GM18526 (cell line): ENCODE results near the gene MAPK11.
A peak's percentile ranks its signal among the peaks of the same experiment; 100 is the strongest.

Experiments
- POLR2A ChIP-seq: IDR thresholded peaks from 3 replicates; pipeline ENCODE4 v1.6.1; 2011; ENCODE audit not compliant: insufficient read length; ENCODE audit errors: extremely low read depth

MAPK11 gene

GRCh38 chr22:50311606-50312351 lies 41.6 kb upstream of the MAPK11 start:
- TF ChIP-seq POLR2A, result no peak

DNA sequence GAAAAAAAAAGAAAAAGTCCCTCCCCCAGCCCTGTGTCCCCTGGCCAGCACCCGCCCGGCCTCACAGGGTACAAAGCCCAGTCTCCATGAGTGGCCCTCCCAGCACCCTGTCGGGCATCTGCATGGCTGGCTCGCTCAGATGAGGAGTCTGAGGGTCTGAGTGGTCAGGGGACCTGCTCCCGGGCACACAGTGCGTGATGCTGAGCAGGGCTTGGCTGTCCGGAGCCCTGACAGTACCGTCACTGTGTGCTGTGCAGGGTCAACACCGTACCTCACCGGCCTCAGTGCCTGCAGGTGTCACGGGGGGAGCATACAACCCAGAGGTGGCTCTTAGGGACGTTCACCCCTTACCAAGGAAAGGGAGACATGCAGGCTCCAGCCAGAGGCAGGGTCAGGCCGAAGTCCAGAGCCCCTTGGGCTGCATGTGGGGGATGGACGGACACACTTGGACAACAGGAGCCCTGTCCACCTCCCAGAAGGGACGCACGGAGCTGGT lies 40.8 kb upstream of the MAPK11 start:
- no peak for TF ChIP-seq POLR2A

- TF ChIP-seq POLR2A, result no peak
Measured at GRCh38 chr22:50310031-50310722, 40.0 kb upstream of the MAPK11 start.

DNA sequence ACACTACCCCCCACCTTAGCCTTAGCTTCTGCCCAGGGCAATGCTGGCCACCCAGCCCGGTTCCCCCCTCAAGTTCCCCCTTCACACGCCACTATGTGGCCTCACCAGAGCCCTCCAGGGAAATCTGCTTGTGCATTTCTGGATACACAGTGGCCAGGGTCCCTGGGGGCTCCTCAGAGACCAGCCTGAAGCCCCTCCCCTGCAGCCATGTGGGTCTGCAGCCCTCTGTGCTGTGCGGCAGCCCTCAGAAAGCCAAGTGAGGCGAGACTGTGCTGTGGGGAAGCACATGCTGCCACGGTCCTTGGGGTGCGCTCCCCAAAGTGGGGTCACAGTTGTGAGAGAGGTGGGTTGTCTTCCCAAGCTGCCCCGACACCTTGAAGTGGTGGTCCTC lies 39.4 kb upstream of the MAPK11 start:
- no peak for TF ChIP-seq POLR2A

DNA sequence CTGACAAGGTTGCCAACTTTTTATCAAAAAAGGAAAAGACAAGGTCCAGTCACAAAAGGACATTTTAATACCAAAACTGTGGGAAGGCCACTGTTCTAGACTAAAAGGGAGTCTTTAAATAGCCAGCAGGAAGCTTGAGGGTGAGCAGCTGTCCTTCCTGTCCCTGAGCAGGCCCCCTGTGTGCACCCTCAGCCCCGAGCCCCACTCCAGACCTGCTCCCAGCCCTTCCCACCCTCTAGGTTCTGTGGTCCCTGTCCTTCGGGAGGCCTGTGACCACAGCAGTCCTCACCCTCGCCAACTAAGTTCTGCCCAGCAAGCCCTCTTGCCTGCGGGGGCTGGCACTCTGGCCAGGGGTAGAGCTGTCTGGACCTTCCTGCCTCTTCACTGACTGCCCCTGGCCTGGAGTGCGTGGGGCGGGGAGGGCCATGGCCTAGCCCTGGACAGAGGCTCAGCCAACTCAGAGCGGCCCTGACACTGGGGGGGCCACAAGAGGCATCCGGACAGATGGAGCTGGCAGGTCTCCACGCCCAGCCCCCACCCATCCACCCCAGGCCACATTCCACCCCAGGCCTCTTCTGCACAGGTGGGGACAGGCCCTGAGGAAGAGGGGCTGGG lies 38.9 kb upstream of the MAPK11 start:
- no peak for TF ChIP-seq POLR2A

DNA sequence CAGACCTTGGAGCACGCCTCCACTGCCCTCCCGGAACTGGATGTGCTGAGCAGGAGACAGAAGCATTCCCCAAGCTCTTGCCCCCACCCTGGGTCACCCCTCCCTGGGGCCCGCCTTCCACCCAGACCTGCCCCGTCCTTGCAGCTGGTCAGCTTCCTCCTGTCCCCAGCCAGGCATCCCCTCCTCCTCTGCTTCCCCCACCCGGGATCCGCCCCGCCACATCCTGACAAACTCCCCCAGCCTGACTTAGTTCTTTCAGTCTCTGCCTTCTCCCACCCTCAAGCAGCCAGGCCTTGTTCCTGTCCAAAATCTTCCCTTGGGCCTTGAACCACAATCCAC lies 38.4 kb upstream of the MAPK11 start:
- TF ChIP-seq POLR2A, result peak; percentile 9

DNA sequence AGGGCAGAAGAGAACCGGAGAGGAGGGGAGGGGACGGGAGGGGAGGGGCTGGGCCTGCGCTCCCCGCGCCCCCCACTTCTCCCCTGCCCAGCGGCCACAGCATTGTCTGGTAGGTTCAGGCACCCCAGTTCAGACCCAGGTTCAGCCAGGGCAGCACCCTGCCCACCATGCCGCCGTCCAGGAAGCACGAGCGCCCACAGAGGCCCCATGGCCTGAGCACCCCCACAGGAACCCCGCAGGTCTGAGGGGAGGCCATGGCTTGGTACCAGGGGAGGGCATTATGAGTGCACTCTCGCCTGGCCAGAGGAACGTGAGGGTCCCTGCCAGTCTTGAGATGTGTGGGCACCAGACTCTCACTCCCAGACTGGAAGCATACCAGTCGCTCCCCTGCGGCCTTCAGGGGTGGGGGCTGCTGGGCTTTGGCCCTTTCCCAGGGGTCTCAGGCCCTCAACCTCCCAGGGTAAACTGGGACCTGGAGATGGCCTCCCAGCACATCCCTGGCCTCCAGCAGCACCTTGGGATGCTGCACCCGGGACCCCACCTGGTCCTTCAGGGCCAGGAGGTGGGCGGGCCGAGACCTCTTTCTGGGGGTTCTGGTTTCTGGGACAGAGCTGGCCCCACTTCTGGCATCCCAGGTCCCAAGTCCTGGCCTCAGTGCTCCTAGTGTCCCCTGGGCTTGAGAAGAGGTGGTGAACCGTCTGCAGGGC lies 37.9 kb upstream of the MAPK11 start:
- no peak for TF ChIP-seq POLR2A

- peak; percentile 63 for TF ChIP-seq POLR2A
Measured at GRCh38 chr22:50306753-50307749, 36.9 kb upstream of the MAPK11 start, which contains the start of gene PLXNB2. TSS of gene PLXNB2 (minus strand) at chr22:50307646. CDS start at chr22:50290584, 17,062 bp downstream.

DNA sequence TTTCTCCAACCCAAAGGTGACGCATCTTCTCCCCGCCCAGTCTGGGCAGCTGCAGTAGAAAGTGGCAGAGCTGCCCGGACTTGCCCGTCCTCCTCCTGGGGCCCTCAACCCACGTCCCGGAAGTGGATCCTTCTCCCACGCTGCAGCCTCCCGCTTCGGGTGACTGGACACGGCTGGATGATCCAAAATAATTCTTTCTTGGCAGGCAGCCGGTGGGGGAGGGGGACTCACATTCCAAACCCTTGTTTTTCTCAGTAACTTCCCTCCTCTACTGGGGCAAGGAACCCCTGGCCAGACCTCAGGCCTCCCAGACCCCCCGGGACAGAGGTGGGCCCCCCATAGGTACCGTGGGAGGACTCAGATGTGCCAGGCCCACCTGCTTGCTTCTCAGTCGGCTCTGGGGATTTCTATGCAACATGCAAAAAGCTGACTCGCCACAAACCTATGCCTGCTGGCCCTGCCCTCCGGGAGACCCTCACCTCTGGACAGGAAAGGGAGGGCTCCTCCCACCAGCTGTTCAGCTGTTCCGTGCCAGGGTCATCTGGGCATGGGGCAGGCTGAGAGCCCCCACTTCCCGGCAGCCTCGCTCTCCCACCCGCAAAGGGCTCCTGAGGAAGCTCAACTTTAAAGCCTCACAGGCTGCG lies 35.9 kb upstream of the MAPK11 start:
- TF ChIP-seq POLR2A, result peak; percentile 19

- no peak for TF ChIP-seq POLR2A
Measured at GRCh38 chr22:50305393-50305922, 35.3 kb upstream of the MAPK11 start.

- TF ChIP-seq POLR2A, result no peak
Measured at GRCh38 chr22:50304528-50305392, 34.6 kb upstream of the MAPK11 start.

DNA sequence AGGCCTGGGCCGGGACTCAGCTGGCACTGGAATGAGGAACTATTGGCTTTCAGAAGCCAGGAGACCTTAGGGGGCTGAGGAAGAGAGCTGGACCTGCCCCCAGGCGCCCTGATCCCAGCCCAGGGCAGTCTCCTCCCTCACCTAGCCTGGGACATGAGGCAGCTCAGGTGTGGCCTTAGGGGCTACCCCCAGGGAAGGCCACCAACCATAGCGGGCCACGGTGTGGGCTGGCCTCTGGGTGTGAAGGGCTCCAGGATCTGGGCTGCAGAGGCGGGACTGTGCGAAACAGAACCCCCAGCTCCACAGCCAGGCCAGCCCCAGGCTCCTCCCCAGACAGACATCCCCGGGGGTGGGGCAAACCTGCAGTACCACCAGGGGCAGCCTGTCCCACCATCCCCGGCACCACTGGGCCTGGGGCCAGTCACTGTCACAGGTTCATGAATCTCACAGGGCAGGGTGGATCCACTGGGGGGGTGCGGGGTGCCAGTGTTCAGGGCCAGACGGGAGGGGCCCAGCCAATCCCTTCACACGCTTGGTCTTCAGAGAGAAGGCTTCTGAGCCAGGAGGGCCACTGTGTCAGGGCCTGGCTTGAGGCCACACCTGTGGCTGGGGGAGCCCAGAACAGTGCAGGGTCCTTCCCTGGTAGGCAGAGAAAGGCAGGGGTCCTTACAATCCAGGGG lies 33.8 kb upstream of the MAPK11 start:
- TF ChIP-seq POLR2A, result no peak
